ENCODE data around the gene NOXA1. TPM values are rescaled to one million over a fixed set of nuclear protein-coding genes. Genes with fewer than 3 reads are reported as not detected.
A peak's percentile ranks its signal among the peaks of the same experiment; 100 is the strongest.

The NOXA1 gene
- total and polyA plus RNA-seq, 4 experiments from 2014 or later, result 0.29 to 5.6 (median 2.8) TPM

GRCh38 chr9:137452761-137453642 is 29.8 kb downstream of the NOXA1 start:
- POLR2A ChIA-PET (ENCODE audit: partially characterized antibody), result interaction anchor here (0.7 to 1.4 kb wide), 3 partner anchors 25 to 212 kb away, joined by 3 to 4 read pairs (median 3); partner anchors contain the start of genes EXD3, NOXA1 and TUBB4B
- peaks cover 0 to 4% (median 0%) of the 10 kb centered on the region in 8 donors for H3K9me3 Mint-ChIP-seq
- CTCF ChIA-PET (ENCODE audit: partially characterized antibody), result interaction anchor here (0.9 kb wide), 1 partner anchor 8 kb away, joined by 3 read pairs; no protein-coding TSS in a partner anchor
- peaks cover 7 to 50% (median 23%) of the 10 kb centered on the region in 4 donors for H3K4me1 Mint-ChIP-seq
- Histone ChIP-seq H3K9me3 (ENCODE audit: control insufficient read depth in 1 of 2, low read length in 2 of 2) (no peaks in the 10 kb centered on the region), H3K4me3 (ENCODE audit: low read length in 2 of 2) (no peak overlapping the region), H3K36me3 (ENCODE audit: insufficient read depth, low read length) (no peaks in the 10 kb centered on the region), H3K27me3 (ENCODE audit: insufficient read depth, low read length) (no peaks in the 10 kb centered on the region), H3K27ac (ENCODE audit: low read depth, low read length) (no peak overlapping the region), H3K4me1 (ENCODE audit: insufficient read depth, low read length) (peaks cover 53% of the 10 kb centered on the region)
- H3K36me3 Mint-ChIP-seq, result peaks cover 0 to 4% of the 10 kb centered on the region in 2 donors
- DNase-seq, result peak in 1 of 5 donors; percentile 33
- H3K4me3 Mint-ChIP-seq, result peak overlapping the region in 2 of 8 donors; percentile 38 to 76
- intact Hi-C loops (cut with micrococcal nuclease), result no loop called here
- peak overlapping the region in 1 of 7 donors; percentile 78 for H3K27ac Mint-ChIP-seq
- no peaks in the 10 kb centered on the region for H3K27me3 Mint-ChIP-seq

GRCh38 chr9:137453643-137454081 is 30.5 kb downstream of the NOXA1 start:
- intact Hi-C loops (cut with micrococcal nuclease), result no loop called here
- peaks cover 7 to 50% (median 21%) of the 10 kb centered on the region in 4 donors for H3K4me1 Mint-ChIP-seq
- Histone ChIP-seq H3K36me3 (ENCODE audit: insufficient read depth, low read length) (no peaks in the 10 kb centered on the region), H3K27ac (ENCODE audit: low read depth, low read length) (no peak overlapping the region), H3K4me3 (ENCODE audit: low read length in 2 of 2) (no peak overlapping the region), H3K9me3 (ENCODE audit: control insufficient read depth in 1 of 2, low read length in 2 of 2) (no peaks in the 10 kb centered on the region), H3K4me1 (ENCODE audit: insufficient read depth, low read length) (peaks cover 60% of the 10 kb centered on the region), H3K27me3 (ENCODE audit: insufficient read depth, low read length) (no peaks in the 10 kb centered on the region)
- H3K36me3 Mint-ChIP-seq, result peaks cover 0 to 4% of the 10 kb centered on the region in 2 donors
- peaks cover 0 to 4% (median 0%) of the 10 kb centered on the region in 8 donors for H3K9me3 Mint-ChIP-seq
- H3K27ac Mint-ChIP-seq, result peak overlapping the region in 3 of 7 donors; percentile 25 to 78 (median 29)
- DNase-seq, result peak; percentile 52 to 74 (median 56)
- ChIA-PET POLR2A (ENCODE audit: partially characterized antibody) (interaction anchor here (1.1 to 1.4 kb wide), 2 partner anchors 31 to 213 kb away, joined by 3 to 4 read pairs; partner anchors contain the start of genes EXD3, NOXA1 and TUBB4B), CTCF (ENCODE audit: partially characterized antibody) (interaction anchor here (0.9 kb wide), 1 partner anchor 9 kb away, joined by 3 read pairs; no protein-coding TSS in a partner anchor)
- peak overlapping the region in 6 of 8 donors; percentile 24 to 76 (median 54) for H3K4me3 Mint-ChIP-seq
- no peaks in the 10 kb centered on the region for H3K27me3 Mint-ChIP-seq

- H3K4me3 Mint-ChIP-seq, result peak overlapping the region in 7 of 8 donors; percentile 17 to 59 (median 46)
- Histone ChIP-seq H3K9me3 (ENCODE audit: control insufficient read depth in 1 of 2, low read length in 2 of 2) (no peaks in the 10 kb centered on the region), H3K36me3 (ENCODE audit: insufficient read depth, low read length) (no peaks in the 10 kb centered on the region), H3K27ac (ENCODE audit: low read depth, low read length) (no peak overlapping the region), H3K27me3 (ENCODE audit: insufficient read depth, low read length) (no peaks in the 10 kb centered on the region), H3K4me1 (ENCODE audit: insufficient read depth, low read length) (peaks cover 60% of the 10 kb centered on the region), H3K4me3 (ENCODE audit: low read length in 2 of 2) (peak overlapping the region in 1 of 2 donors; percentile 40)
- peak; percentile 31 to 62 (median 48) for DNase-seq
- ChIA-PET POLR2A (ENCODE audit: partially characterized antibody) (interaction anchor here (1.1 to 1.4 kb wide), 2 partner anchors 31 to 213 kb away, joined by 3 to 4 read pairs; partner anchors contain the start of genes EXD3, NOXA1 and TUBB4B), CTCF (ENCODE audit: partially characterized antibody) (interaction anchor here (0.9 kb wide), 1 partner anchor 9 kb away, joined by 3 read pairs; no protein-coding TSS in a partner anchor)
- no peaks in the 10 kb centered on the region for H3K27me3 Mint-ChIP-seq
- peak overlapping the region in 5 of 7 donors; percentile 12 to 57 (median 42) for H3K27ac Mint-ChIP-seq
- H3K9me3 Mint-ChIP-seq, result peaks cover 0 to 4% (median 0%) of the 10 kb centered on the region in 8 donors
- intact Hi-C loops (cut with micrococcal nuclease), result no loop called here
- H3K4me1 Mint-ChIP-seq, result peaks cover 4 to 50% (median 19%) of the 10 kb centered on the region in 4 donors
- H3K36me3 Mint-ChIP-seq, result peaks cover 0 to 4% of the 10 kb centered on the region in 2 donors
These were observed 31.0 kb downstream of the NOXA1 start for GRCh38 chr9:137454145-137454596.

DNA sequence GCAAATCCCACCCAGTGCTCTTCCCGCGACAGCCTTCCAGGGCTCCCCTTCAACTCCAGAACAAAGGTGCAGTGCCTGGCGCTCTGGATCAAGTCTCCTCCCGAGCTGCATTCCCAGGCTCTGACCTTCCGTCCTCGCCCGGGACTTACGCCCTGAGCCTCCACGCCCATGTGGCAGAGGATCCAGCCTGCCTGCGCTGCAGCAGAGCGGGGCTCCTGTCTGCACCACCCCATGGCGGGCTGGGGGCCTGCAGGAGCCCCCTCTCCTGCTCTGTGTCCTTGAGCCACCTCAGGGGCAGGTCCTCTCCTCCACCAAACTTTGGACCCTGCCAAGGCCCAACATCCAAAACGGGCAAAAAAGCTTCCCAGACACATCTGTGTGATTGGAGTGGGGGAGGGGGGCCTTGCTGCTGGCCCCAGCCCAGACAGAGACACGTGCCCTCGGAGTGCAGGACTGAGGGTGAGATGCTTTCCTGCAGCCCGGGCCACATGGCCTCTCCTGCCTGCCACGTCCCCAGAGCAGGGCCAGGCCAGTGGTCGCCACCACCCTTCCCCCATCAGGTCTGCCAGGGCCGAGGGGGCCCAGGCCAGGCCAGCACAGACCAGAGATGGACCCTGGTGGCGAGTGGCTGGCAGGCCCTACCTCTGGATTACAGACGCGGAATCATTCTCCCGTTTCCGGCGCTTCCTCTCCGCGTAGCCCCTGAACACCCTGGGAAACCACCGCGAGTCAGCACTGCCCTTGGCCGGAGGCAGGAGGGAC is 31.6 kb downstream of the NOXA1 start:
- Mint-ChIP-seq H3K27ac (peak overlapping the region in 5 of 7 donors; percentile 12 to 77 (median 56)), H3K4me1 (peaks cover 6 to 50% (median 22%) of the 10 kb centered on the region in 4 donors), H3K36me3 (peaks cover 0 to 4% of the 10 kb centered on the region in 2 donors), H3K9me3 (peaks cover 0 to 4% (median 0%) of the 10 kb centered on the region in 8 donors), H3K4me3 (peak overlapping the region in 7 of 8 donors; percentile 17 to 59 (median 46)), H3K27me3 (no peaks in the 10 kb centered on the region)
- no peak overlapping the region for H3K27ac ChIP-seq (ENCODE audit: low read depth, low read length)
- CTCF ChIA-PET (ENCODE audit: partially characterized antibody), result no interaction called here
- H3K4me3 ChIP-seq (ENCODE audit: low read length in 2 of 2), result peak overlapping the region in 1 of 2 donors; percentile 40
- no peaks in the 10 kb centered on the region for H3K27me3 ChIP-seq (ENCODE audit: insufficient read depth, low read length)
- H3K36me3 ChIP-seq (ENCODE audit: insufficient read depth, low read length), result no peaks in the 10 kb centered on the region
- no peaks in the 10 kb centered on the region for H3K9me3 ChIP-seq (ENCODE audit: control insufficient read depth in 1 of 2, low read length in 2 of 2)
- POLR2A ChIA-PET (ENCODE audit: partially characterized antibody), result interaction anchor here (0.8 kb wide), 1 partner anchor 32 kb away, joined by 3 read pairs; the partner anchor contains the start of genes EXD3 and NOXA1
- H3K4me1 ChIP-seq (ENCODE audit: insufficient read depth, low read length), result peaks cover 63% of the 10 kb centered on the region
- peak in 1 of 5 donors; percentile 40 for DNase-seq
- intact Hi-C loops (cut with micrococcal nuclease), result loop anchor here (5.0 kb wide), 1 partner anchor 32 kb away; the partner anchor contains the start of genes EXD3 and NOXA1

GRCh38 chr9:137455359-137455991 is 32.3 kb downstream of the NOXA1 start:
- H3K4me3 Mint-ChIP-seq, result peak overlapping the region in 6 of 8 donors; percentile 26 to 68 (median 38)
- peaks cover 63% of the 10 kb centered on the region for H3K4me1 ChIP-seq (ENCODE audit: insufficient read depth, low read length)
- peaks cover 5 to 51% (median 22%) of the 10 kb centered on the region in 4 donors for H3K4me1 Mint-ChIP-seq
- no peaks in the 10 kb centered on the region for H3K36me3 ChIP-seq (ENCODE audit: insufficient read depth, low read length)
- H3K27me3 ChIP-seq (ENCODE audit: insufficient read depth, low read length), result no peaks in the 10 kb centered on the region
- POLR2A ChIA-PET (ENCODE audit: partially characterized antibody), result interaction anchor here (0.8 to 1.0 kb wide), 2 partner anchors 9 to 33 kb away, joined by 3 read pairs; partner anchors contain the start of genes EXD3 and NOXA1
- no peaks in the 10 kb centered on the region for H3K9me3 ChIP-seq (ENCODE audit: control insufficient read depth in 1 of 2, low read length in 2 of 2)
- H3K9me3 Mint-ChIP-seq, result peaks cover 0 to 2% (median 0%) of the 10 kb centered on the region in 8 donors
- peak in 1 of 5 donors; percentile 38 for DNase-seq
- CTCF ChIA-PET (ENCODE audit: partially characterized antibody), result no interaction called here
- intact Hi-C loops (cut with micrococcal nuclease), result loop anchor here (5.0 kb wide), 1 partner anchor 33 kb away; the partner anchor contains the start of genes EXD3 and NOXA1
- no peak overlapping the region for H3K4me3 ChIP-seq (ENCODE audit: low read length in 2 of 2)
- no peaks in the 10 kb centered on the region for H3K27me3 Mint-ChIP-seq
- H3K36me3 Mint-ChIP-seq, result peaks cover 0 to 4% of the 10 kb centered on the region in 2 donors
- peak overlapping the region in 2 of 7 donors; percentile 77 to 82 for H3K27ac Mint-ChIP-seq
- no peak overlapping the region for H3K27ac ChIP-seq (ENCODE audit: low read depth, low read length)
